ENCODE data around the gene SCGB1D4.
"Not testable (repeated sequence)": the region's sequence is repeated elsewhere in the genome, so short reads cannot be mapped to it uniquely, and the experiment has no call there.

DNA sequence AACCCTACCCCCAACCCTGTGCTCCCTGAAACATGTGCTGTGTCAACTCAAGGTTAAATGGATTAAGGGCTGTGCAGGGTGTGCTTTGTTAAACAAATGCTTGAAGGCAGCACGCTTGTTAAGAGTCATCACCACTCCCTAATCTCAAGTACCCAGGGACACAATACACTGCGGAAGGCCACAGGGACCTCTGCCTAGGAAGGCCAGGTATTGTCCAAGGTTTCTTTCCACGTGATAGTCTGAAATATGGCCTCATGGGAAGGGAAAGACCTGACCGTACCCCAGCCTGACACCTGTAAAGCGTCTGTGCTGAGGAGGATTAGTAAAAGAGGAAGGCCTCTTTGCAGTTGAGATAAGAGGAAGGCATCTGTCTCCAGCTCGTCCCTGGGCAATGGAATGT lies 27.8 kb upstream of the SCGB1D4 start:
- not testable (repeated sequence) for TF ChIP-seq EZH2 (IDR thresholded peaks at IDR 0.05); POLR2AphosphoS5 (IDR thresholded peaks at IDR 0.05; ENCODE audit: borderline replicate concordance, low read depth, low read length)
